WERI-Rb-1 (cell line): Measurements from ENCODE around the gene HSD11B1L.

Source experiments
- DNase-seq: peaks from one replicate; pipeline ENCODE4 v3.0.0-alpha.2; 2020
- H3K27ac ChIP-seq: fragments of 250-450 bp; sonication (Bioruptor Pico); 2 replicates; pipeline ENCODE4 v1.5.1; 2020; ENCODE audit warnings: mild to moderate bottlenecking, moderate library complexity
- H3K27me3 ChIP-seq: fragments of 250-450 bp; sonication (Bioruptor Pico); 2 replicates; pipeline ENCODE4 v1.5.1; 2021; ENCODE audit warnings: mild to moderate bottlenecking, low read depth, moderate library complexity; ENCODE audit not compliant: insufficient read depth, severe bottlenecking
- H3K36me3 ChIP-seq: fragments of 250-450 bp; sonication (Bioruptor Pico); 2 replicates; pipeline ENCODE4 v1.5.1; 2020; ENCODE audit warnings: mild to moderate bottlenecking, moderate library complexity
- H3K4me3 ChIP-seq: 2 replicates; pipeline ENCODE4 v1.5.1; 2011; ENCODE audit warnings: low read depth, mild to moderate bottlenecking, control low read depth, low read length
- H3K9me3 ChIP-seq: fragments of 250-450 bp; sonication (Bioruptor Pico); 2 replicates; pipeline ENCODE4 v1.5.1; 2021; ENCODE audit warnings: mild to moderate bottlenecking, moderate library complexity; ENCODE audit not compliant: severe bottlenecking
- TF ChIP-seq, protein P1 (sequence below): IDR thresholded peaks from 2 replicates; pipeline ENCODE4 v1.5.1; 2011; ENCODE audit warnings: low read depth, mild to moderate bottlenecking, control low read depth, inconsistent platforms, low read length

HSD11B1L gene

GRCh38 chr19:5667751-5668271 is 13.0 kb upstream of the HSD11B1L start:
- no peaks in the 10 kb centered on the region for H3K27me3 ChIP-seq
- DNase-seq: peak; percentile 88
- no peaks in the 10 kb centered on the region for H3K9me3 ChIP-seq
- H3K4me3 ChIP-seq: no peak overlapping the region
- peaks cover 80% of the 10 kb centered on the region for H3K36me3 ChIP-seq
- 0 out of 2 replicates have a peak overlapping the region, but pooled peaks have one; percentile 23 for H3K27ac ChIP-seq
- TF ChIP-seq, protein P1, sequence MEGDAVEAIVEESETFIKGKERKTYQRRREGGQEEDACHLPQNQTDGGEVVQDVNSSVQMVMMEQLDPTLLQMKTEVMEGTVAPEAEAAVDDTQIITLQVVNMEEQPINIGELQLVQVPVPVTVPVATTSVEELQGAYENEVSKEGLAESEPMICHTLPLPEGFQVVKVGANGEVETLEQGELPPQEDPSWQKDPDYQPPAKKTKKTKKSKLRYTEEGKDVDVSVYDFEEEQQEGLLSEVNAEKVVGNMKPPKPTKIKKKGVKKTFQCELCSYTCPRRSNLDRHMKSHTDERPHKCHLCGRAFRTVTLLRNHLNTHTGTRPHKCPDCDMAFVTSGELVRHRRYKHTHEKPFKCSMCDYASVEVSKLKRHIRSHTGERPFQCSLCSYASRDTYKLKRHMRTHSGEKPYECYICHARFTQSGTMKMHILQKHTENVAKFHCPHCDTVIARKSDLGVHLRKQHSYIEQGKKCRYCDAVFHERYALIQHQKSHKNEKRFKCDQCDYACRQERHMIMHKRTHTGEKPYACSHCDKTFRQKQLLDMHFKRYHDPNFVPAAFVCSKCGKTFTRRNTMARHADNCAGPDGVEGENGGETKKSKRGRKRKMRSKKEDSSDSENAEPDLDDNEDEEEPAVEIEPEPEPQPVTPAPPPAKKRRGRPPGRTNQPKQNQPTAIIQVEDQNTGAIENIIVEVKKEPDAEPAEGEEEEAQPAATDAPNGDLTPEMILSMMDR: no peak

DNA sequence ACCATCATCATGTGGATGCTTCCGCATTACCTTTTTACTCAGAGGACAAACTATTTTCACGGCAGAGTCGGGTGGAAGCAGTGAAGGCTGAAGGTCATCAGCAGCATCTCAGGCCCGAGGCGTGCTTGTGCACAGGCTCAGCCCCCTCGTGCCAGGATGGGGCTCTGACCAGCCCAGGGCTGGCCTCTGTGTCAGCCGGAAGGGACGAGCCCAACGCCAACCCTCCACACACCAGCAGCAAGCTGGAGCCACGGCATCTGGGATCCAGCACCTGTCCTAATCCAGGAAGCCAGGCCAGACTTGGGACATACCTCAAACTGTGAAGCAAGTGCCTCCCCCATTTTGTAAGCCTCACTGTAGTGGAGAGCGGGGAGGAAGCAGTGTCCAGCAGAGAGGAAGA is 11.6 kb upstream of the HSD11B1L start:
- H3K9me3 ChIP-seq: no peaks in the 10 kb centered on the region
- H3K4me3 ChIP-seq: no peak overlapping the region
- TF ChIP-seq, protein P1: no peak
- no peak for DNase-seq
- peaks cover 69% of the 10 kb centered on the region for H3K36me3 ChIP-seq
- no peaks in the 10 kb centered on the region for H3K27me3 ChIP-seq
- no peak overlapping the region for H3K27ac ChIP-seq

- no peaks in the 10 kb centered on the region for H3K27me3 ChIP-seq
- no peak overlapping the region for H3K27ac ChIP-seq
- no peak overlapping the region for H3K4me3 ChIP-seq
- no peaks in the 10 kb centered on the region for H3K9me3 ChIP-seq
- TF ChIP-seq, protein P1: no peak
- H3K36me3 ChIP-seq: peaks cover 54% of the 10 kb centered on the region
- DNase-seq: no peak
Measured at GRCh38 chr19:5671600-5671999, 9.2 kb upstream of the HSD11B1L start.

DNA sequence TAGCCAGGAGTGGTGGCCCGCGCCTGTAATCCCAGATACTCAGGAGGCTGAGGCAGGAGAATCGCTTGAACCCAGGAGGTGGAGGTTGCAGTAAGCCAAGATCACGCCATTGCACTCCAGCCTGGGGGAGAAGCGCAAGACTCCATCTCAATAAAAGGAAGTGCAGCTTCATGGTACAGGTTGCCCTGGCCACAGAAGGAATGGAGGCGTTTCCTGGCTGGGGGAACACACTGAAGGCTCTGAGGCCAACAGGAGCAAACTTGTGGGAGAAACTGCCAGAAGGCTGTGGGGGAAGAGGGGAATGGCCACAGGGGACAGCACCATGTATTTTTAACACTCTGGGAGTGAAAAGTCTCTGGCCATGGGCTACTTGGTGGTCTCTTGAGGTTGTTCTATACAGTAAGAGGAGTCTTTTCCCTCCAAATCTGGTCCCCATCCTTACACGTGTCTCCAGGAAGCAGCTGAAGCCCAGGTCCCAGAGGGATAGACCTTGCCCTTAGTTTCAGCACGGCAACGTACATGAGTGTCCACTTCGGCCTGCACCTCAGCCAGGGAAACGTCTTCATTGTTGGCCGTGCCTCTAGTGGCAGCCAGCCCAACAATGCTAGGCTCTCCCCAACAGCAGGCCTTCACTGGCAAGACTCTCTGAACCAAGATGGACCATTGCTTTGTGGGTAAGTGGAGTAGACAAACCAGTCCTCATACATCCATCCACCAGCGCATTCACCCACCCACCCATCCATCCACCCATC is 7.9 kb upstream of the HSD11B1L start:
- H3K9me3 ChIP-seq: no peaks in the 10 kb centered on the region
- TF ChIP-seq, protein P1: no peak
- peaks cover 41% of the 10 kb centered on the region for H3K36me3 ChIP-seq
- no peaks in the 10 kb centered on the region for H3K27me3 ChIP-seq
- no peak overlapping the region for H3K4me3 ChIP-seq
- DNase-seq: no peak
- no peak overlapping the region for H3K27ac ChIP-seq

- TF ChIP-seq, protein P1: no peak
- Histone ChIP-seq H3K27ac (no peak overlapping the region), H3K27me3 (no peaks in the 10 kb centered on the region), H3K4me3 (no peak overlapping the region), H3K9me3 (no peaks in the 10 kb centered on the region), H3K36me3 (peaks cover 39% of the 10 kb centered on the region)
- DNase-seq: no peak
Measured at GRCh38 chr19:5673752-5674151, 7.1 kb upstream of the HSD11B1L start.
